Muscle layer of duodenum (tissue), 2 donors: ENCODE measurements around the gene MN1.

Experiments used
- H3K27ac ChIP-seq: one replicate; pipeline ENCODE4 v1.7.0; 2013; ENCODE audit warnings: mild to moderate bottlenecking, low read length
- H3K27me3 ChIP-seq: one replicate; pipeline ENCODE4 v1.7.0; 2013; ENCODE audit warnings: low read depth, mild to moderate bottlenecking, control low read depth, low read length
- H3K36me3 ChIP-seq, 2 donors: one replicate each; pipeline ENCODE4 v1.7.0; 2013; ENCODE audit warnings: low read length in 2 of 2, control low read depth in 1 of 2, mild to moderate bottlenecking in 1 of 2; ENCODE audit not compliant: insufficient read depth in 2 of 2, control insufficient read depth in 1 of 2
- H3K4me1 ChIP-seq, 2 donors: one replicate each; pipeline ENCODE4 v1.7.0; 2013; ENCODE audit warnings: low read length in 2 of 2, mild to moderate bottlenecking in 2 of 2, control low read depth in 1 of 2, moderate library complexity in 1 of 2; ENCODE audit not compliant: insufficient read depth in 2 of 2, control insufficient read depth in 1 of 2
- H3K4me3 ChIP-seq, 2 donors: one replicate each; pipeline ENCODE4 v1.7.0; 2013; ENCODE audit warnings: low read length in 2 of 2, low read depth in 1 of 2, mild to moderate bottlenecking in 1 of 2
- H3K9me3 ChIP-seq, 2 donors: one replicate each; pipeline ENCODE4 v1.7.0; 2013; ENCODE audit warnings: low read length in 2 of 2, control low read depth in 1 of 2, mild to moderate bottlenecking in 1 of 2; ENCODE audit not compliant: control insufficient read depth in 1 of 2
- donor health status: healthy.

Gene MN1

DNA sequence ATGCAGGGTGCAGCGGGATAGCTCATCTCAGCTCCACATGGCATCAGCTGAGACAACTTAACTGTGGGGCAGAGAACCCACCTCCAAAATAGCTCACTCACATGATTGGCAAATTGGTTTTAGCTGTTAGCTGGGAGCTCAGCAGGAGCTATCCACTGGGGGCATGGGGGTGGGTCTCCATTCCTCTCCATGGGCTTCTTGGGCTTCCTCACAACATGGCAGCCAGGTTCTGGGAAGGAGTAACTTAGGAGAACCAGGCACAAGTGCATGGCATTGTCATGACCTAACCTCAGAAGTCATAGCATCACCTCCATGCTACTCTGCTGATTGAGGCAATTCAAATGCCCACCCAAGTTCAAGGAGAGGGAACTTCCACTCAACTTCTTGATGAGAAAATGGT, 85.5 kb downstream of the MN1 start:
- Histone ChIP-seq H3K27ac (no peak overlapping the region), H3K27me3 (no peaks in the 10 kb centered on the region), H3K36me3 (no peaks in the 10 kb centered on the region), H3K4me3 (no peak overlapping the region), H3K4me1 (peaks cover 0 to 12% of the 10 kb centered on the region in 2 donors), H3K9me3 (no peaks in the 10 kb centered on the region)

DNA sequence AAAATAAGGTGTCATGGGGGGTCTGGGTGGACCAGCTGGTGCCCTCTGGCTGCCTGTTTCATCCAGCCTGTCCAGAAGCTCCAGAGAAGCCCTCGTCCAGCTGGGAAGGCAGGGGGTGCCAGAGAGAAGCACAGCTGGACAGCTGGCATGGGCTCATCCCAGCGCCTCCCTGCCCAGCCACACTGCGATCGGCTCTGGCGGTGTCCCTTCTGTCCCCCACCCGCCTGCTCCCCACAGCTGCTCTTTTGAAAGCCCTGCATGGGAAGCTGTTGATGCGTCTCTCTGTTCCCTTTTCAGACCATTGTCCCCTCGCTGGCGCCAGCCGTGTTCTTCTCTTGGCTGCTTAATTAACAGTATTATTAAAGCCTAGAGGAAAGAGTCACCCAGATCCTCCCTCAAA, 86.5 kb downstream of the MN1 start:
- H3K4me3 ChIP-seq: no peak overlapping the region
- no peak overlapping the region for H3K27ac ChIP-seq
- no peaks in the 10 kb centered on the region for H3K36me3 ChIP-seq

DNA sequence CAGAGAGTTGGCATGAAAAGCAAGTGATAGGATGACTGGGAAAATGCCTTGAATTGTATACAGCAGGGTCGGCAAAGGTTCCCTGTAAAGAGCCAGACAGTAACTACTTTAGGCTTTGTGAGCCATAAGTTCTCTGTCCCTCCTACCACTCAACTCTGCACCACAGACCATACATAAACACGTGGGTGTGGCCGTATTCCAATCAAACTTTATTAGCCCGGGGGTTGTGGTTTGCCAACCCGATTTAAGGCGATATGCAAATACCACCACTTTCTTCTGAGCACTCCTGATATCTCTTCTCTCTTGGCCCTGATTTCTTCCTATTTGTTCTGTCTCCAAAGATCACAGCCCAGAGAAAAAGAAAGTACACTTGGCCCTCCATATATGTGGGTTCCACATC, 87.5 kb downstream of the MN1 start:
- Histone ChIP-seq H3K9me3 (no peaks in the 10 kb centered on the region), H3K4me3 (no peak overlapping the region), H3K27ac (no peak overlapping the region), H3K27me3 (no peaks in the 10 kb centered on the region), H3K36me3 (no peaks in the 10 kb centered on the region), H3K4me1 (peaks cover 0 to 12% of the 10 kb centered on the region in 2 donors)

More for the DNA sequence above, 86.5 kb downstream of the MN1 start:
- no peaks in the 10 kb centered on the region for H3K27me3 ChIP-seq
- H3K4me1 ChIP-seq: peaks cover 0 to 12% of the 10 kb centered on the region in 2 donors
- H3K9me3 ChIP-seq: no peaks in the 10 kb centered on the region

DNA sequence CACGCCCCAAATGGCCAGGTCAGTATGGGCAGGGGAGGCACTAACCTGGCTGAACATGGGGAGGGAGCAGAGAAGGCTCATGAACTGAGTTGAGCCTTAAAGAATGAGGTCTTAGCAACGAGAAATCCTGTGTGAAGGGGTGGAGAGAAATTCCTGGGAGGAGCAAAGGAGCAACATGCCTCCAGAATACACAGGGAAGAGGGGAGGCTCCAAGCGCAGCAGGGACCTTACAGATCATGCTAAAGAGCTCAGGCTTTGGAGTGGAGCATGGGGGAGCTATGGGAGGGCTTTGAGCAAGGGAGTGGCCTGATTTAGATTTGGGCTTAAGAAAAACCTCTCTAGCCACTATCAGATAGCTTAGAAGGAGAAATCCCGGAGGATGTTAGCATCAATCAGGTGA, 88.1 kb downstream of the MN1 start:
- Histone ChIP-seq H3K4me3 (no peak overlapping the region), H3K9me3 (no peaks in the 10 kb centered on the region), H3K4me1 (peaks cover 0 to 6% of the 10 kb centered on the region in 2 donors), H3K27me3 (no peaks in the 10 kb centered on the region), H3K36me3 (no peaks in the 10 kb centered on the region), H3K27ac (no peak overlapping the region)

DNA sequence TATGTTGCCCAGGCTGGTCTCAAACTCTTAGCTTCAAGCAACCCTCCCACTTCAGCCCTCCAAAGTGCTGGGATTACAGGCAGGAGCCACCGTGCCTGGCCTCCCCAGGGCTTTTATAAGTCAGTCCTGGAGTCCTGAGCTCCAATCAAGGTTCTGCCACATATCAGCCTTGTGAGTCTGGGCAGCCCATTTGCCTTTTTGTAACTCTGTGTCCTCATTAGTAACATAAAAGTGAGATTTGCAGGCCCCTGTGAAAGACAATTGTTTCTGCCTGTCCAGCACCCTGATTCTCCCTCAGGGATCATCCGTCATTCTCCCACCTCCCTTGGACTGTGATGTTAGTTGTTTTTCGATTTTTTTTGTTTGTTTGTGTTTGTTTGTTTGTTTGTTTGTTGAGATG, 89.8 kb downstream of the MN1 start:
- Histone ChIP-seq H3K4me3 (no peak overlapping the region), H3K36me3 (no peaks in the 10 kb centered on the region), H3K4me1 (no peaks in the 10 kb centered on the region), H3K9me3 (no peaks in the 10 kb centered on the region), H3K27ac (no peak overlapping the region), H3K27me3 (no peaks in the 10 kb centered on the region)

DNA sequence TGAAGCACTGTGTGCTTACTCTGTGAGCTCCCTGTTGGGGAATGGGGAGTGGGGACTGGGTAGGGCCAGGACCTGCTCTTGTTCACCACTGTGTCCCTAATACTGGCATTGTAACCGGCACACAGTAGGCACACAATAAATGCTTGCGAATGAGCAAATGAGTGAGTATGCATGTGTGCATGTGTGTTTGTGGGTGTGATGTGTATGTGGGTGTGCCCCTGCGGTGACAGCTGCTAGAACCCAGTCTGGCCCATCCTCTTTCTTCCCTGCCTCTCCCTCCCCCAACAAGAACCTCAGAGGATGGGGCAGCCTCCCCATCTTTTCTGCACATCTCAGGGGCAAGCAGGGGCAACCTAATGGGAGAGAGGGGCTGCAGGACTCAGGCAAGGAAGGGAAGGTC, 90.5 kb downstream of the MN1 start:
- H3K9me3 ChIP-seq: no peaks in the 10 kb centered on the region
- no peaks in the 10 kb centered on the region for H3K36me3 ChIP-seq
- H3K27me3 ChIP-seq: no peaks in the 10 kb centered on the region
- H3K27ac ChIP-seq: no peak overlapping the region
- H3K4me1 ChIP-seq: no peaks in the 10 kb centered on the region
- no peak overlapping the region for H3K4me3 ChIP-seq

DNA sequence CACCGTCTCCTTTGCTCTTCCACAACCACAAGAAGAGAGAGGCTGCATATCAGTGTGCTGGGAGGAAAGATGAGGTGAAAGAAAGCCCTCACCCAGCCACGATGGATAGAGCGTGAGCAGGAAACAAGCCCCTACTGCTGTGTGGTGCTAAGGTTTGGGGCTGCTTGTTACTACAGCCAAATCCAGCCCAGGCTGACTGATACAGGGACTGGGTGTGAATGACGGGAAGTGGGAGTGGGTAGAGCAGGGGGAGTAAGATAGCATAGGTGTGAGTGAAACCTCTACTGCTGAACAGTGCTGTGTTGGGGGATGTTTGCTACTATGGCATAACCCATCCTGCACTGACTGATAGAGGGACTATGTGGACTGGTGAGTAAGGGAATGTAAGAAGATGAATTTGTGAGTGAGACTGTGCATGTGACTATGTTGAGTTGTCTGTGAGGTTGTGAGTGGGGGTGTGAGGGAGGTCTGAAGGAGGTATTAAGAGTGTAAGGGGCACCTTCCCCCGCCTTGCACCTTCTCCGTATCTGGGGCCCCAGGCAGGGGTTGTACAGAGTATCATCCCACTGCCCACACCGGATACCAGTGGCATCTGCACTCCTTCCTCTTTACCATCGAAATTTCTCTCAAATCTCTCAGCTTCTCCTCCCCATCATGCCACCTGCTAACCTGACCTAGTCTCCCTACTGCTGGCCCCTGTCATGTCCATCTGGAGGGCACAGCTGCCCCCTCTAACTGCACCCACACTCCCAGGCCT, 91.5 kb downstream of the MN1 start:
- Histone ChIP-seq H3K36me3 (no peaks in the 10 kb centered on the region), H3K27ac (no peak overlapping the region)

DNA sequence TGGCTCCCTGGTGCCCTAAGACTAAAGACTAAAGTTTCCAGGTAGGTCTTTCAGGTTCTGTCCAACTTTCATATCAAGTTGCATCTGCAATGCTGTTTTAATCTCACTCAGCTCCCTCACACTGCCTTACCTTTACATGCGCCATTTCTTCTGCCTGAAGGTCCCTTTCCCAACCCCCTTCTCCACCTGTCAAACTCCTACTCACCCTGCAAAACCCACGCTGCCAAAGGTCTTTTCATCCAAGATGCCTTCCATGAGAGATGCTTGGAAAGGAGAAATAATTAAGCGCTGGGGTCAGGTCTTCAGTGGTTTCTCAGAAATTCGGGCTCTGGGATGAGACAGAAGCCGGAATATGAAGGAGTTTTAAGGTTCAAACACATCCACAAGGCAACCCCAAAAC, 95.1 kb downstream of the MN1 start:
- no peaks in the 10 kb centered on the region for H3K27me3 ChIP-seq

More for the DNA sequence above, 91.5 kb downstream of the MN1 start:
- Histone ChIP-seq H3K9me3 (no peaks in the 10 kb centered on the region), H3K4me3 (no peak overlapping the region), H3K4me1 (no peaks in the 10 kb centered on the region), H3K27me3 (no peaks in the 10 kb centered on the region)

DNA sequence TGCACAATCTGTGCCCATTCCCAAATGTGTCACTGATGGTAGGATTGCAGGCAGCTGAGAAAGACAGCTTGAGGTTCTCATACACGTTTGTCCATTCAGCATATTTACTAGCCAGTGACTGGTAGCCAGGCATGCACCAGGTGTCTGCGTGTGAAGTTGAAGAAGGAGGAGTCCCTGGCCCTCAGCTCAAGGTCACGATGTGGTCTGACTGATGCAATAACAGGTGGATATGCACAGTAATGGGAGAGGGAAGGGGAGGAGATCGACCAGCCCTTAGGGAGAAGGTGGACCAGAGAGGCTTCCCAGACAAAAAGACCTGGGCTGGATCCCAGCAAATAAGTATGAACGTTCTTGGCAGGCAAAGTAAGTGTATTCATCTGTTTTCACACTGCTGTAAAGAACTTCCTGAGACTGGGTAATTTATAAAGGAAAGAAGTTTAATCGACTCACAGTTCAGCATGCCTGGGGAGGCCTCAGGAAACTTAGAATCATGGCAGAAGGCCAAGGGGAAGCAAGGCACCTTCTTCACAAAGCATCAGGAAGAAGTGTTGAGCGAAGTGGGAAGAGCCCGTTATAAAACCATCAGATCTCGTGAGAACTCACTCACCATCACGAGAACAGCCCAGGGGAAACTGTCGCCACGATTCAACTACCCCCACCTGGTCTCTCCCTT, 96.0 kb downstream of the MN1 start:
- no peaks in the 10 kb centered on the region for H3K27me3 ChIP-seq
- no peak overlapping the region for H3K4me3 ChIP-seq
- no peaks in the 10 kb centered on the region for H3K36me3 ChIP-seq
- no peaks in the 10 kb centered on the region for H3K4me1 ChIP-seq
- no peak overlapping the region for H3K27ac ChIP-seq
- peaks cover 0 to 6% of the 10 kb centered on the region in 2 donors for H3K9me3 ChIP-seq

More for the DNA sequence above, 95.1 kb downstream of the MN1 start:
- H3K9me3 ChIP-seq: peaks cover 0 to 6% of the 10 kb centered on the region in 2 donors
- H3K36me3 ChIP-seq: no peaks in the 10 kb centered on the region
- no peak overlapping the region for H3K27ac ChIP-seq
- H3K4me3 ChIP-seq: no peak overlapping the region
- H3K4me1 ChIP-seq: no peaks in the 10 kb centered on the region

DNA sequence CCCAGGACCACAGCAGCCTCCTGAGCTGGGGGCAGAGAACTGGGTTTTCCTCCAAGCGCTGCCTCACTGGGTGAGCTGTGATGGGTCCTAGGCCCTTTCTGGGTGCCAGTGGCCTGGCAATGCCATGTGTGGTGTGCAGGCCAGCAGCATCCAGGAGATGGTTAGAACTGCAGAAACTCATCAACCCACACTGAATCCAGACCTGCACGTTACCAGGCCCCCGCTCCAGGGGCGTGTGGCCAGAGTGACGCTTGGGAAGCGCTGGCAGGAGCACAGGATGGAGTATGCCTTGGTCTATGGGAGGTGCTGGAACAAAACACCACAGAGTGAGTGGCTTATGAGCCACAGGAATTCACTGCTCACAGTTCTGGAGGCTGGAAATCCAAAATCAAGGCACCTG, 97.0 kb downstream of the MN1 start:
- Histone ChIP-seq H3K36me3 (no peaks in the 10 kb centered on the region), H3K27me3 (no peaks in the 10 kb centered on the region), H3K27ac (no peak overlapping the region), H3K4me3 (no peak overlapping the region), H3K4me1 (no peaks in the 10 kb centered on the region), H3K9me3 (peaks cover 0 to 6% of the 10 kb centered on the region in 2 donors)

DNA sequence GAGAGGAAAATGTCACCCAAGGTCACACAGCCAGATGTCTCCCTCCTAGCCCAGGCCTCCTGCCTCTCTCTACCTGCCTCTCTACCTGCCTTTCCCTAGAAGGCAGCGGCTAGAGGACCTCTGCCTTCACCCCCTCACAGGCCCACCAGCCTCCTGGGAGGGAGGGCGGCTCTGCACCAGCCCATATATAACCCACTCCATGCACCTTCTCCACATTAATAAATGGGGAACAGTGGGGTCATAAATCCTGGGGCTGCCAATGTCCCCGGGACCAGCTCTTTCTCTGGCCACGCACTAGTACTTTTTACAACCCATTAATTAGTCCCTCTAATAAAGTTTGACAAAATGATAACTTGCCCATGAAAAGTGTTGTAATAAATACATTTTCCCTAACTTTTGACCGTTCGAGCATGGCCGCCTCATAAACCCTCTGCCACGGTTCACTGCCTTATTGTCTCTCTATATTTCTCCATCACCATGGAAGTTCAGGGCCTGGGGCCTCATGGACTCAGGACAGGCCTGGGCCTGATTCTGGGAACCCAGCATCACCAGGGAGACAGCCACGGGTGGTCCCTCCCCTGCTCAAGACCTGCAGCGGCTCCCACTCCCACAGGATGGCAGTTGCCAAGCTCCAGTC, 102.1 kb downstream of the MN1 start:
- peaks cover 0 to 3% of the 10 kb centered on the region in 2 donors for H3K4me1 ChIP-seq
- peaks cover 0 to 9% of the 10 kb centered on the region in 2 donors for H3K9me3 ChIP-seq
- no peak overlapping the region for H3K4me3 ChIP-seq

More for the DNA sequence above, 102.1 kb downstream of the MN1 start:
- Histone ChIP-seq H3K27me3 (no peaks in the 10 kb centered on the region), H3K27ac (no peak overlapping the region), H3K36me3 (no peaks in the 10 kb centered on the region)
